ENCODE measurements around the gene IPO11.
"Not testable (repeated sequence)": the region's sequence is repeated elsewhere in the genome, so short reads cannot be mapped to it uniquely, and the experiment has no call there.

IPO11 gene

DNA sequence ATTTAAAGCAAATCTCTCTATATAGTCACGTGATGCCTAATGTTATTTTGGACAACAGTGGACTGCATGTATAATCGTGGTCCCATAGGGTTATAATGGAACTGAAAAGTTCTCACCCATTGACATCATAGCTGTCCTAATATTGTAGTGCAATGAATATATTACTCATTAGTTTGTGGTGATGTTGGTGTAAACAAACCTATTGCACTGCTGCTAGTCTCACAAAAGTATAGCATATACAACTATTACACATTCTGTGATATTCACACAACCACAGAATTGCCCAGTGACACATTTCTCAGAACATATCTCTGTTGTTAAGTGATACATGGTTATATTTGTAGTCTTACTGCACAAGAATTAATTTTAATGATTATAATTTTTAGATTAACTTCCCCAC, 37.7 kb downstream of the IPO11 start:
- DNase-seq, result no peak

DNA sequence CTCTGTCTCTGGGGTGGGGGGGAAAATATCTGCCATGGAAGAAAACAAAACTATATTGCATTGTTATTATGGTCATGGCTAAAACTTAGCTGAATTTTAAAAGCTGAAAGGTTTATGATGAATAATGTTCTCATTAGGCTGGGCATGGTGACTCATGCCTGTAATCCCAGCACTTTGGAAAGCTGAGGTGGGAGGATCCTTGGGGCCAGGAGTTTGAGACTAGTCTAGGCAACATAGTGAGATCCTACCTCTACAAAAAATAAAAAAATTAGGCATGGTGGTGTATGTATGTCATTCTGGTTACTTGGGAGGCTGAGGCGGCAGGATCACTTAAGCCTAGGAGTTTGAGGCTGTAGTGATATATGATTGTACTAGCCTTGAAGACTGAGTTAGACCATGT, 44.5 kb downstream of the IPO11 start:
- no peak for DNase-seq

DNA sequence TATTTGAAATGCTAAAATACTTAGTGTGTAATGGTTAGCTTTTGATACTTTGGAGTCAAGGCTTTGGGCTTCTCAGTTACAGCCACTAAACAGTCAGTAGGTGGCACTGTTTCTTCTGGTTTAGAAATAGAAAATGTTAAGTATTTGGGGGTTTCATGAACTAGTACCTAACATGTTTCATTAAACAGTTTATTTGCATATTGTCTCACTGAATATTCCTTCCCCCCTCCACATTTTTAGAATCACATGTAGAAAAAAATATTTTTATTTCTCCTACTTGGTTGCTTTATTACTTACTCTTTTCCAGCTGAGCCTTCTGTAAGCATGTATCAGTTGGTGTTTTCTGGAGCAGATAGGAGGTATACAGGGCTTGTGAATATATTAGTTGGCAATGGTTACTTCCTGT, 48.0 kb downstream of the IPO11 start:
- DNase-seq, result peak in 4 of 6 experiments; percentile 0 to 33 (median 17)

- no peak for DNase-seq
Measured at GRCh38 chr5:62461561-62461960, 49.0 kb downstream of the IPO11 start.

DNA sequence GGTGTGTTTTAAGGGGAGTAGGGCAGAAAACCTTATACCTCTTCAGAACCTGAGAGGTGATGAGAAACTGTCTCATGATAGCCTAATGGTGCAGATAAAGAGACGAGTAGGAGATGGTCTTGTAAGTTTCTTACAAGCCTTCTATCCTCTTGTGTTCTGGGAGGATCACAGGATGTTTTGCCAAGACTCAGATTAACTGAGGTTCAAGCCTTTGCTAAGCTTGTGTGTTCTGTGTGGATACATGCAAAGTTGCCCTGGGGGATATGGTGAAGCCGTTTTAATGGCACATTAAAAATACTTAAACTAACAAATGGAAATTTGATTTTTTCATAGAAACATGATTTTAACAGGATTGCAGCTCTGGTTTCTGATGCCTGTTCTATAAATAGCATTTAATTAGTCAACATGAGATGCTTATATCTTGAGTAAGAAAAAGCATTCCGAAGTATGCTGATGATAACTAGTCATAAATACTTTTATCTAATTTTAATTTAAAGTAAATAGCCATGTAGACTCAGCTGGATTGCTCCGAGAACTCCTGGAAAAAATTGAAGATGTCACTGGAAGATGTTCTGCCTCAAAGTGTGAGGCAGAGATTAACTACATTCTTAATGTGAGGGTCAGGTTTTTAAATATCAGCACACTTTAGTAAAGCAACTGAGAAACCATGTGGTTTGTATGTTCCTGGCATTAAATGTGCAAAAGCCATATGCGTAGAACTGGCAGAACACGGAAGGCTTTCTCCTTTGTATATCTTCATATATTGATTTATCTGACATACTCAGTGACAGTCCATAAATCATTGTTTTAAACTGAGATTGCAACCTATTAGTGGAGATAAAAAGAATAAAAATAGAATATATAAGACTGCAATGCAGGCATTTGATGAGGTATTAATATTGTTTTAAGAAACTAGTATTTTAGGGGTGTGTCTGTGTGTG, 53.7 kb downstream of the IPO11 start:
- no peak for DNase-seq

GRCh38 chr5:62473209-62473608, 60.6 kb downstream of the IPO11 start:
- DNase-seq, result no peak

DNA sequence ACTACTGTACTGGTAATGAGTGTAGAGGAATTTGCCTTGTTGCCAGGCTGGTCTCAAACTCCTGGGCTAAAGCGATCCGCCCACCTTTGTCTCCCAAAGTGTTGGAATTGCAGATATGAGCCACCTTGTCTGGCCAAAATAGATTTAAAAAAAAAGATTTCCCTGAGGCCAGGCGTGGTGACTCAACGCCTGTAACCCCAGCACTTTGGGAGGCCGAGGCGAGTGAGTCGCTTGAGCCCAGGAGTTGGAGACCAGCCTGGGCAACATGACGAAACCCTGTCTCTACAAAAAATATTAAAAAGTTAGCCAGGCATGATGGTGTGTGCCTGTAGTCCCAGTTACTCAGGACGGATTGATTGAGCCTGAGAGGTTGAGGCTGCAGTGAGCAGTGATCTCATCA, 62.5 kb downstream of the IPO11 start:
- no peak for DNase-seq

GRCh38 chr5:62477801-62478200, 65.2 kb downstream of the IPO11 start:
- DNase-seq, result no peak

DNA sequence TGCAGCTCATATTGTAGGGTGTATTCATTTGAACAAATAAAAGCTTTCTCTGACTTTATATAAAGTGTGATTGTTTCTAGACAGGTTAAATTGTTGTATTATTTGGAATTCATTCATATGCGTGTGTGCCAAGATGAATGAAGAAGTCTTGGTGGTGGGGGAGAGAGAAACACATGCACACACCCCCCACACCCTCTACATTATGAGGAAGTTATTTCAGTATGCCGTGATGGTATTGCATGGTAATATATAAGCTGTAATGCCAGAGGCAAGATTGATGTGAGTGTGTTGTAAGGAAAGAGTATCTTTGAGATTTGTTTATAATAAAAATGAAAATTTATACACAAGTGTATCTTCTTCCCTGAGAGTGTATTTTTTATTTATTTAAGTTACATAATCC, 71.0 kb downstream of the IPO11 start:
- DNase-seq, result no peak

DNA sequence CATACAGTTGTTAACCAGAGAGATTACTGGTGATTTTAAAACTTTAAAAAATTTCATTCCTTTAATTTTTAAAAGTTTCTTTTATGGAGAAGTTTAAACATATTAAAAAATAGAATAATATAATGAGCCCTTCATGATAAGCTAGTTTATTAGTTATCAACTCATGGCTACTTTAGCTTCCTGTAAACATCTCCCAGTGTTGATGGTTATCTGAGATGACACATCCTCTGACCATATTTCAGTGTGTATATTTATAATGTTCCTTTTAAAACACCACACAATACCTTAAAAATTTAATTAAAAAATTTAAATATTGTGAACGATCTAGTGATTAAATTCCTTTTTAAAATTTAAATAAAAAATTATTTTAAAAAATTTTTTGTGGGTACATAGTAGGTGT, 74.1 kb downstream of the IPO11 start:
- no peak for DNase-seq

- no peak for DNase-seq
Measured at GRCh38 chr5:62488531-62488930, 76.0 kb downstream of the IPO11 start.

- DNase-seq, result no peak
Measured at GRCh38 chr5:62489471-62489870, 76.9 kb downstream of the IPO11 start.

DNA sequence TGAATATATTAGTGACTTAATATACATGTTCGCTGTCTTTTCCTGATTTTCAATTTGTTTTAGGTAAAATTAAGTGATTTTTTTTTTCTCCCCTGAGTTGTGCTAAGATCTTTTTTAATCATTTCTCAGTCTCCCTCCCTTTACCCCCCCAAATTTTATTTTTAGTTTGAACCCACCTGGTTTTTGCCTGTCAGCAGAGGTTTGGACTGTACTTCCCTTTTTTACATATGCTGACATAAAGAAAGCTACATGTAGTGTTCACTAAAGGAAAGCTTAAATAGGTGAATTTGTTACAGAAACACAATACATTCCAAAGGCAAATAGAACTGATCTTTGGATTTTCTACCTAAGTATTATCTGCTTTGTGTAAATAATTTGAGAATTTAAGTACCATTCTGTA, 82.2 kb downstream of the IPO11 start:
- no peak for DNase-seq

- no peak for DNase-seq
Measured at GRCh38 chr5:62496876-62497275, 84.3 kb downstream of the IPO11 start.

DNA sequence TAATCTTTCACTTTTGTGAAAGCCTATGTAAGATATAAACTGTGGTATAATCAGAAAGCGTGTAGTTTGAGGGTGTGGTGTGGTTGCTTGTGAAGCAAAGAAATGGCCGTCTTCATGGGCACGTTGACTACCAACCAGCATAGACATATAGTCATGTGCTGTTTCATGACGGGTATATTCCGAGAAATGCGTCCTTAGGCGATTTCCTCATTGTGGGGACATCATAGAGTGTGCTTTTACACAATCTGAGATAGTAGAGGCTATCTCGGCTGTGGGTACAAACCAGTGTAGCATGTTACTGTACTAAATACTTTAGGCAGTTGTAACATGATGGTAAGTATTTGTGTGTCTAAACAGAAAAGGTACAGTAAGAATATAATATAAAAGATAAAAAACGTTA, 86.4 kb downstream of the IPO11 start:
- DNase-seq, result no peak

DNA sequence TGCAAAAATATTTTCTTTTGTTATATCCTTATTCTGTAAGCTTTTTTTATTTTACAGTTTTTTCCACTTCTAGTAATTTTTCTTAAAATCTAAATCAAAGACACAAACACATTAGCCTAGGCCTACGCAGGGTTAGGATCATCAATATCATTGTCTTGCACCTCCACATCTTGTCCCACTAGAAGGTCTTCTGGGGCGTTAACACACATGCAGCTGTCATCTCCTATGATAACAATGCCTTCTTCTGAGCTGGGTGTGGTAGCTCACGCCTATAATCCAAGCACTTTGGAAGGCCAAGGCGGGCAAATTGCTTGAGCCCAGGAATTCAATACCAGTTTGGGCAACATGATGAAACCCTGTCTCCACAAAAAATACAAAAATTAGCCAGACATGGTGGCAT, 87.2 kb downstream of the IPO11 start:
- DNase-seq, result no peak

DNA sequence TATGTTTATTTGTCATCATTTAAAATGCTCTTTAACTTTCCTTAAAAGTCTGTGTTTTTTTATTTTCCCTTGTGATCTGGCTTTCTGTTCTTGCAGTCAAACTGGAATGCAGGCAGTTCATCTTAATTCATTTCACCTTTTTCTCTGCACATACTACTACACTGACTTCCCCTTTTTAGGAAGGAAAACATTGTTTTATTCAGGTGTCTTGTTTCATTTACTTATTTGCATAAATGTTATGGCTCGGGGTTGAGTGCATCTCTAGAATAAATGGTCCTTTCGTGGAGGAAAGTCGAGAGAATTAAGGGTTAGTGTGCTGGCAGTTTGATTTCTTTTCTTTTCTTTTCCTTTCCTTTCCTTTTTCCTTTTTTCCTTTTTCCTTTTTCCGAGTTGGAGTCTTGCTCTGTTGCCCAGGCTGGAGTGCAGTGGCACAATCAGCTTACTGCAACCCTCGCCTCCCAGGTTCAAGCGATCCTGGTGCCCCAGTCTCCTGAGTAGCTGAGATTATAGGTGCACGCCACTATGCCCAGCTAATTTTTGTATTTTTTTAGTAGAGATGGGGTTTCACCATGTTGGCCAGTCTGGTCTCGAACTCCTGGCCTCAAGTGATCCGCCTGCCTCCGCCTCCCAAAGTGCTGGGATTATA, 90.0 kb downstream of the IPO11 start:
- DNase-seq, result no peak

GRCh38 chr5:62504129-62504528, 91.6 kb downstream of the IPO11 start:
- DNase-seq, result no peak

- DNase-seq, result no peak
Measured at GRCh38 chr5:62506659-62507460, 94.3 kb downstream of the IPO11 start.

- DNase-seq, result not testable (repeated sequence)
Measured at GRCh38 chr5:62508760-62509159, 96.2 kb downstream of the IPO11 start.

- DNase-seq, result no peak
Measured at GRCh38 chr5:62509806-62510205, 97.2 kb downstream of the IPO11 start.

DNA sequence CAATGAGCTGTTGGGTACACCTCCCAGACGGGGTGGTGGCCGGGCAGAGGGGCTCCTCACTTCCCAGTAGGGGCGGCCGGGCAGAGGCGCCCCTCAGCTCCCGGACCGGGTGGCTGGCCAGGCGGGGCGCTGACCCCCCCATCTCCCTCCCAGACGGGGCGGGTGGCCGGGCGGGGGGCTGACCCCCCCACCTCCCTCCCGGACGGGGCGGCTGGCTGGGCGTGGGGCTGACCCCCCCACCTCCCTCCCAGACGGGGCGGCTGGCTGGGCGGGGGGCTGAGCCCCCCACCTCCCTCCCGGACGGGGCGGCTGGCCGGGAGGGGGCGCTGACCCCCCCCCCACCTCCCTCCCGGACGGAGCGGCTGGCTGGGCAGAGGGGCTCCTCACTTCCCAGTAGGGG, 100.5 kb downstream of the IPO11 start:
- not testable (repeated sequence) for DNase-seq

GRCh38 chr5:62514510-62515119, 102.1 kb downstream of the IPO11 start:
- DNase-seq, result no peak
